Measurements from ENCODE around the gene SOX14.

The SOX14 gene

DNA sequence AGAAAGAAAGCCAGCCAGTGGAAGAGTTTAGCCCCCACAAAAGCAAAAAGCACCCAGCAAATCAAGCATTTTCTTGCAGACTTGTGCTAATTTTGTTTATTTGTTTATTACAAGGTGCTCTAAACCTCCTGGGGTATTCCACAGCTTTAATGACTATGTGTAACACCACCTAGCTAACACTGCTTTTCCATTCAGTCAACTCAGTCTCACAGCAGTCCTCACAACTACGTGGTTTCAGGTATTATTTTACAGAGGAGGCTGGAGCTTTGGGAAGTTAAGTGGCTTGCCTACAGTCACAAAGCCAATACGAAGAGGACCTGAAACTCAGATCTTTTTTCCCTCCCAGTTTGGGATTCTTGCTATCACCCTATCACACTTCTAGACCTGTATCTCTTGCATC is 14.8 kb downstream of the SOX14 start (continued):
- TF ChIP-seq, protein P1, sequence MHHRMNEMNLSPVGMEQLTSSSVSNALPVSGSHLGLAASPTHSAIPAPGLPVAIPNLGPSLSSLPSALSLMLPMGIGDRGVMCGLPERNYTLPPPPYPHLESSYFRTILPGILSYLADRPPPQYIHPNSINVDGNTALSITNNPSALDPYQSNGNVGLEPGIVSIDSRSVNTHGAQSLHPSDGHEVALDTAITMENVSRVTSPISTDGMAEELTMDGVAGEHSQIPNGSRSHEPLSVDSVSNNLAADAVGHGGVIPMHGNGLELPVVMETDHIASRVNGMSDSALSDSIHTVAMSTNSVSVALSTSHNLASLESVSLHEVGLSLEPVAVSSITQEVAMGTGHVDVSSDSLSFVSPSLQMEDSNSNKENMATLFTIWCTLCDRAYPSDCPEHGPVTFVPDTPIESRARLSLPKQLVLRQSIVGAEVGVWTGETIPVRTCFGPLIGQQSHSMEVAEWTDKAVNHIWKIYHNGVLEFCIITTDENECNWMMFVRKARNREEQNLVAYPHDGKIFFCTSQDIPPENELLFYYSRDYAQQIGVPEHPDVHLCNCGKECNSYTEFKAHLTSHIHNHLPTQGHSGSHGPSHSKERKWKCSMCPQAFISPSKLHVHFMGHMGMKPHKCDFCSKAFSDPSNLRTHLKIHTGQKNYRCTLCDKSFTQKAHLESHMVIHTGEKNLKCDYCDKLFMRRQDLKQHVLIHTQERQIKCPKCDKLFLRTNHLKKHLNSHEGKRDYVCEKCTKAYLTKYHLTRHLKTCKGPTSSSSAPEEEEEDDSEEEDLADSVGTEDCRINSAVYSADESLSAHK (tag by site-specific recombination; IDR thresholded peaks at IDR 0.05): no peak
- TF ChIP-seq ZNF629 (tag by site-specific recombination; IDR thresholded peaks at IDR 0.05): no peak
- no peak for TF ChIP-seq ZNF26 (tag by site-specific recombination; IDR thresholded peaks at IDR 0.05)
- no peak for TF ChIP-seq ZNF335 (tag by site-specific recombination; conservative IDR thresholded peaks at IDR 0.05)
- no peak for TF ChIP-seq ZNF623 (tag by site-specific recombination; IDR thresholded peaks at IDR 0.05)
- TF ChIP-seq REPIN1 (tag by site-specific recombination; IDR thresholded peaks at IDR 0.05; ENCODE audit: low read depth): no peak
- TF ChIP-seq ZFP41 (tag by site-specific recombination; IDR thresholded peaks at IDR 0.05; ENCODE audit: borderline replicate concordance): no peak
- no peak for TF ChIP-seq ZNF560 (tag by site-specific recombination; IDR thresholded peaks at IDR 0.05; ENCODE audit: borderline replicate concordance)
- TF ChIP-seq, protein P2, sequence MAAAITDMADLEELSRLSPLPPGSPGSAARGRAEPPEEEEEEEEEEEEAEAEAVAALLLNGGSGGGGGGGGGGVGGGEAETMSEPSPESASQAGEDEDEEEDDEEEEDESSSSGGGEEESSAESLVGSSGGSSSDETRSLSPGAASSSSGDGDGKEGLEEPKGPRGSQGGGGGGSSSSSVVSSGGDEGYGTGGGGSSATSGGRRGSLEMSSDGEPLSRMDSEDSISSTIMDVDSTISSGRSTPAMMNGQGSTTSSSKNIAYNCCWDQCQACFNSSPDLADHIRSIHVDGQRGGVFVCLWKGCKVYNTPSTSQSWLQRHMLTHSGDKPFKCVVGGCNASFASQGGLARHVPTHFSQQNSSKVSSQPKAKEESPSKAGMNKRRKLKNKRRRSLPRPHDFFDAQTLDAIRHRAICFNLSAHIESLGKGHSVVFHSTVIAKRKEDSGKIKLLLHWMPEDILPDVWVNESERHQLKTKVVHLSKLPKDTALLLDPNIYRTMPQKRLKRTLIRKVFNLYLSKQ (tag by site-specific recombination; IDR thresholded peaks at IDR 0.05; ENCODE audit: borderline replicate concordance): no peak
- no peak for TF ChIP-seq ZNF530 (tag by site-specific recombination; IDR thresholded peaks at IDR 0.05; ENCODE audit: low read depth)

DNA sequence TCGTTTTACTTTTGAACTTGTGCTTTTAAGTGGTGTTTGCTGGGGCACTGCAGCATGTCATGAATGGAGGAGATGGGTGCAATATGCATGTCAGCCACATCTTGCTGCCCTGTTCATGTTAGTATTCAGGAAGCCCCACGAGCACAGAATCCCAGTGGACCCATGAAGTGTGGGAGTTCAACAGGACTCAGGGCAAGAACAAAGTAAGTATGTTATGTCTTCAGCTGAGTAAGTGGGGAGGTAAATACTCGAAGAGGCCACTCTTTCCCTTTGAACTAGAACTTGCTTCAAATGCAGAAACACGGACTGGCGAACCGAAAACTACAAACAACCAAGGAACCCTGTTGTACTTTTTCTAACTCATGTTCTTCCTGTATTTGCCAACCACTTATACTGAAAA is 23.4 kb downstream of the SOX14 start:
- H3K9me3 ChIP-seq (ENCODE audit: control insufficient read depth, insufficient read depth, low read depth, low read length): no peaks in the 10 kb centered on the region
- ChIA-PET POLR2A (no interaction called here), CTCF (interaction anchor here (1.2 kb wide), 1 partner anchor 79 kb away, joined by 3 read pairs; no protein-coding TSS in a partner anchor)
- H3K36me3 ChIP-seq (ENCODE audit: control insufficient read depth in 2 of 2, insufficient read depth in 1 of 2, low read length in 2 of 2): no peaks in the 10 kb centered on the region
- TF ChIP-seq, protein P3, sequence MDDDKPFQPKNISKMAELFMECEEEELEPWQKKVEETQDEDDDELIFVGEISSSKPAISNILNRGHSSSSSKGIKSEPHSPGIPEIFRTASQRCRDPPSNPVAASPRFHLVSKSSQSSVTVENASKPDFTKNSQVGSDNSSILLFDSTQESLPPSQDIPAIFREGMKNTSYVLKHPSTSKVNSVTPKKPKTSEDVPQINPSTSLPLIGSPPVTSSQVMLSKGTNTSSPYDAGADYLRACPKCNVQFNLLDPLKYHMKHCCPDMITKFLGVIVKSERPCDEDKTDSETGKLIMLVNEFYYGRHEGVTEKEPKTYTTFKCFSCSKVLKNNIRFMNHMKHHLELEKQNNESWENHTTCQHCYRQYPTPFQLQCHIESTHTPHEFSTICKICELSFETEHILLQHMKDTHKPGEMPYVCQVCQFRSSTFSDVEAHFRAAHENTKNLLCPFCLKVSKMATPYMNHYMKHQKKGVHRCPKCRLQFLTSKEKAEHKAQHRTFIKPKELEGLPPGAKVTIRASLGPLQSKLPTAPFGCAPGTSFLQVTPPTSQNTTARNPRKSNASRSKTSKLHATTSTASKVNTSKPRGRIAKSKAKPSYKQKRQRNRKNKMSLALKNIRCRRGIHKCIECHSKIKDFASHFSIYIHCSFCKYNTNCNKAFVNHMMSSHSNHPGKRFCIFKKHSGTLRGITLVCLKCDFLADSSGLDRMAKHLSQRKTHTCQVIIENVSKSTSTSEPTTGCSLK (tag by site-specific recombination; IDR thresholded peaks at IDR 0.05): no peak
- TF ChIP-seq HIC1 (tag by site-specific recombination; IDR thresholded peaks at IDR 0.05): no peak
- TF ChIP-seq BCL11A (tag by site-specific recombination; IDR thresholded peaks at IDR 0.05; ENCODE audit: low read depth): no peak
- no peak for TF ChIP-seq ZNF416 (tag by site-specific recombination; IDR thresholded peaks at IDR 0.05)
- no peak for TF ChIP-seq HOXA7 (CRISPR knock-in tag; IDR thresholded peaks at IDR 0.05; ENCODE audit: borderline replicate concordance)
- TF ChIP-seq ZSCAN5A (tag by site-specific recombination; IDR thresholded peaks at IDR 0.05): no peak
- TF ChIP-seq ZNF560 (tag by site-specific recombination; IDR thresholded peaks at IDR 0.05; ENCODE audit: borderline replicate concordance): no peak
- TF ChIP-seq ZNF202 (tag by site-specific recombination; IDR thresholded peaks at IDR 0.05; ENCODE audit: borderline replicate concordance): no peak
- no peak for TF ChIP-seq ZNF274 (IDR thresholded peaks at IDR 0.05; ENCODE audit: low read length)
- TF ChIP-seq ZNF274 (tag by site-specific recombination; IDR thresholded peaks at IDR 0.05; ENCODE audit: borderline replicate concordance): no peak
- no peak for TF ChIP-seq ZNF521 (tag by site-specific recombination; IDR thresholded peaks at IDR 0.05)
- no peak for TF ChIP-seq ZNF664 (tag by site-specific recombination; IDR thresholded peaks at IDR 0.05)
- H3K27ac ChIP-seq (ENCODE audit: extremely low read depth, low read depth, low read length): no peak overlapping the region
- H3K4me1 ChIP-seq (ENCODE audit: control insufficient read depth, insufficient read depth, low read length): no peaks in the 10 kb centered on the region
- no peak overlapping the region for H3K4me3 ChIP-seq (ENCODE audit: low read depth, low read length)

Measured in HEK293 (cell line).